Astrocyte (in vitro differentiated cells and primary cell): Measurements from ENCODE around the gene PTPRN2.

ENCODE experiments used
- EZH2 ChIP-seq: IDR thresholded peaks from 2 replicates; pipeline ENCODE4 v1.6.1; 2012; ENCODE audit warnings: mild to moderate bottlenecking, low read length, inconsistent platforms; ENCODE audit not compliant: insufficient read depth
- TF ChIP-seq, protein P1 (sequence below): IDR thresholded peaks from 2 replicates; pipeline ENCODE4 v1.5.1; 2011; ENCODE audit warnings: low read depth, mild to moderate bottlenecking, inconsistent platforms, low read length, moderate library complexity; ENCODE audit not compliant: insufficient read depth

GRCh38 chr7:158057446-158057845 is 530.2 kb downstream of the PTPRN2 start:
- TF ChIP-seq, protein P1, sequence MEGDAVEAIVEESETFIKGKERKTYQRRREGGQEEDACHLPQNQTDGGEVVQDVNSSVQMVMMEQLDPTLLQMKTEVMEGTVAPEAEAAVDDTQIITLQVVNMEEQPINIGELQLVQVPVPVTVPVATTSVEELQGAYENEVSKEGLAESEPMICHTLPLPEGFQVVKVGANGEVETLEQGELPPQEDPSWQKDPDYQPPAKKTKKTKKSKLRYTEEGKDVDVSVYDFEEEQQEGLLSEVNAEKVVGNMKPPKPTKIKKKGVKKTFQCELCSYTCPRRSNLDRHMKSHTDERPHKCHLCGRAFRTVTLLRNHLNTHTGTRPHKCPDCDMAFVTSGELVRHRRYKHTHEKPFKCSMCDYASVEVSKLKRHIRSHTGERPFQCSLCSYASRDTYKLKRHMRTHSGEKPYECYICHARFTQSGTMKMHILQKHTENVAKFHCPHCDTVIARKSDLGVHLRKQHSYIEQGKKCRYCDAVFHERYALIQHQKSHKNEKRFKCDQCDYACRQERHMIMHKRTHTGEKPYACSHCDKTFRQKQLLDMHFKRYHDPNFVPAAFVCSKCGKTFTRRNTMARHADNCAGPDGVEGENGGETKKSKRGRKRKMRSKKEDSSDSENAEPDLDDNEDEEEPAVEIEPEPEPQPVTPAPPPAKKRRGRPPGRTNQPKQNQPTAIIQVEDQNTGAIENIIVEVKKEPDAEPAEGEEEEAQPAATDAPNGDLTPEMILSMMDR: no peak
- no peak for TF ChIP-seq EZH2
